ENCODE measurements around the gene ST3GAL3.

GRCh38 chr1:43666608-43667007 is 40.7 kb upstream of the ST3GAL3 start:
- TF ChIP-seq CTCF (IDR thresholded peaks at IDR 0.05) (no peak), ZBTB21 (CRISPR knock-in tag; IDR thresholded peaks at IDR 0.05; ENCODE audit: borderline replicate concordance) (no peak), USF2 (CRISPR knock-in tag; IDR thresholded peaks at IDR 0.05) (no peak), ELF4 (CRISPR knock-in tag; IDR thresholded peaks at IDR 0.05; ENCODE audit: low read depth) (no peak)

Measured in WTC11 (cell line).